Urothelium cell line (cell line): ENCODE data around the gene TTC21A.

Experiments
- DNase-seq: peaks from one replicate; pipeline ENCODE4 v3.0.0; 2011; ENCODE audit warnings: low spot score, mixed read lengths
- FAIRE-seq: peaks from 2 replicates; lab custom pipeline; 2011; peaks lifted over from hg19 to GRCh38; lab: Jason Lieb, UNC

The TTC21A gene

GRCh38 chr3:39113291-39113690 lies 5.8 kb downstream of the TTC21A start:
- no peak for DNase-seq
- no peak for FAIRE-seq

- FAIRE-seq (no peak), DNase-seq (no peak)
Measured at GRCh38 chr3:39114456-39114855, 7.0 kb downstream of the TTC21A start.

- FAIRE-seq (no peak), DNase-seq (no peak)
Measured at GRCh38 chr3:39115870-39116269, 8.4 kb downstream of the TTC21A start.

- DNase-seq: no peak
- no peak for FAIRE-seq
Measured at GRCh38 chr3:39118079-39118478, 10.6 kb downstream of the TTC21A start.

GRCh38 chr3:39118931-39119660 lies 11.6 kb downstream of the TTC21A start:
- FAIRE-seq (no peak), DNase-seq (no peak)

GRCh38 chr3:39121621-39122020 lies 14.1 kb downstream of the TTC21A start:
- DNase-seq (no peak), FAIRE-seq (no peak)

- FAIRE-seq (no peak), DNase-seq (no peak)
Measured at GRCh38 chr3:39122813-39123212, 15.3 kb downstream of the TTC21A start.

GRCh38 chr3:39124876-39125840 lies 17.7 kb downstream of the TTC21A start:
- DNase-seq: peak; percentile 25
- no peak for FAIRE-seq

- no peak for FAIRE-seq
- peak; percentile 51 for DNase-seq
Measured at GRCh38 chr3:39125841-39126500, 18.5 kb downstream of the TTC21A start.

GRCh38 chr3:39126532-39127071 lies 19.1 kb downstream of the TTC21A start:
- peak; percentile 96 for FAIRE-seq
- DNase-seq: no peak

GRCh38 chr3:39127269-39127907 lies 19.9 kb downstream of the TTC21A start:
- no peak for DNase-seq
- no peak for FAIRE-seq

GRCh38 chr3:39127908-39128304 lies 20.4 kb downstream of the TTC21A start:
- DNase-seq (no peak), FAIRE-seq (no peak)

- FAIRE-seq (no peak), DNase-seq (no peak)
Measured at GRCh38 chr3:39128951-39129350, 21.5 kb downstream of the TTC21A start.

GRCh38 chr3:39130026-39130425 lies 22.5 kb downstream of the TTC21A start:
- FAIRE-seq: no peak

GRCh38 chr3:39130693-39131265 lies 23.3 kb downstream of the TTC21A start:
- FAIRE-seq (no peak), DNase-seq (no peak)

More at GRCh38 chr3:39130026-39130425, 22.5 kb downstream of the TTC21A start:
- DNase-seq: no peak

- no peak for FAIRE-seq
- no peak for DNase-seq
Measured at GRCh38 chr3:39132096-39133092, 24.9 kb downstream of the TTC21A start.

- DNase-seq: no peak
- no peak for FAIRE-seq
Measured at GRCh38 chr3:39133093-39133490, 25.6 kb downstream of the TTC21A start.

GRCh38 chr3:39133822-39134221 lies 26.3 kb downstream of the TTC21A start:
- DNase-seq (no peak), FAIRE-seq (no peak)

GRCh38 chr3:39134305-39134704 lies 26.8 kb downstream of the TTC21A start:
- DNase-seq: no peak
- FAIRE-seq: no peak
